ENCODE data around the gene CNIH3. TPM values are rescaled to one million over a fixed set of nuclear protein-coding genes. Genes with fewer than 3 reads are reported as not detected.
A peak's percentile ranks its signal among the peaks of the same experiment; 100 is the strongest.
"Not testable (repeated sequence)": the region's sequence is repeated elsewhere in the genome, so short reads cannot be mapped to it uniquely, and the experiment has no call there.

CNIH3 gene
- total and polyA plus RNA-seq, 2 of the 4 experiments (the other 2 are of a cell fraction) = 2.0 to 2.9 TPM

DNA sequence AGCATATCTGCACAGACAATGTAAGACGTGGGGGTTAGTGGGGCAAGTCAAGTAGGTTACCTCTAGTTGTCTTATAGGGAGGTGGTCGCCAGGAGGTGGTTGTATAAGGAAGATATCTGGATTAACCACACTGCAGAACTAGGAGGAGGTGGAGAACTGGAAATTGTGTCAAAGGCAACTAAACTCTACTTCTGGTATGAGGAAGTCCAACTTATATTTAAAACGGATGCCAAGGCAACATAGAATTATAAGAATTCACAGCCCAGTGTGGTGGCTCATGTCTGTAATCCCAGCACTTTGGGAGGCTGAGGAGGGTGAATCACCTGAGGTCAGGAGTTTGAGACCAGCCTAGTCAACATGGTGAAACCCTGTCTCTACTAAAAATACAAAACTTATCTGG lies 44.1 kb upstream of the CNIH3 start:
- dilution Hi-C loops (cut with HindIII; ENCODE audit: low sequenced_read_pairs, unreplicated experiment); H2AK9ac ChIP-seq (replicated peaks; ENCODE audit: low read depth, low read length, poor library complexity); H3K27ac ChIP-seq (ENCODE audit: insufficient read depth, low read length); H3K9me3 ChIP-seq (ENCODE audit: control insufficient read depth, insufficient read depth, low read length); H3K56ac ChIP-seq (ENCODE audit: extremely low read depth, insufficient read depth, low read length); H3K36me3 ChIP-seq (ENCODE audit: control insufficient read depth, insufficient read depth, low read length); CTCF ChIA-PET; H3K18ac ChIP-seq (ENCODE audit: low read depth, low read length); H2BK5ac ChIP-seq (ENCODE audit: low read depth, low read length, poor library complexity, severe bottlenecking); H3K27me3 ChIP-seq (ENCODE audit: control insufficient read depth, insufficient read depth, low read length); BruUV-seq (replicated peaks); H3K9me1 ChIP-seq (ENCODE audit: insufficient read depth, low read length); H3K4me3 ChIP-seq (ENCODE audit: insufficient read depth, low read depth, low read length); H3K4me2 ChIP-seq (ENCODE audit: low read depth, low read length); H4K91ac ChIP-seq (ENCODE audit: insufficient read depth, low read depth, low read length); H3K9ac ChIP-seq (ENCODE audit: low read depth, low read length); H4K8ac ChIP-seq (ENCODE audit: low read depth in 2 of 2, low read length in 2 of 2); in situ Hi-C loops (cut with MboI; ENCODE audit: low sequenced_read_pairs); H4K20me1 ChIP-seq (ENCODE audit: insufficient read depth, low read length); H3K14ac ChIP-seq (replicated peaks; ENCODE audit: low read depth, low read length); H3K23ac ChIP-seq (ENCODE audit: low read depth, low read length); POLR2A ChIA-PET (ENCODE audit: unreplicated experiment); intact Hi-C loops (cut with micrococcal nuclease); H3K79me1 ChIP-seq (ENCODE audit: low read depth in 1 of 2, low read length in 2 of 2); H3K4me1 ChIP-seq (ENCODE audit: control insufficient read depth, insufficient read depth, low read length): not testable (repeated sequence)
- peak; percentile 36 for DNase-seq
- peak; percentile 29; the same call in 1 of the 2 replicates for ATAC-seq (ENCODE audit: low read depth)
- Histone ChIP-seq H2AK5ac (ENCODE audit: low read depth, low read length) (peak overlapping the region; percentile 33; the same call in 1 of the 2 replicates), H3K4ac (ENCODE audit: low read depth, low read length) (peak overlapping the region; percentile 71; the same call in 1 of the 2 replicates), H2AFZ (replicated peaks; ENCODE audit: low read length, poor library complexity) (peak overlapping the region; percentile 51), H2BK15ac (ENCODE audit: low read depth, low read length) (peak overlapping the region; percentile 70; the same call in 1 of the 3 replicates), H2BK20ac (ENCODE audit: low read depth, low read length) (0 out of 2 replicates have a peak overlapping the region, but pooled peaks have one; percentile 10), H4K5ac (ENCODE audit: low read depth, low read length) (peak overlapping the region; percentile 26; the same call in 1 of the 2 replicates), H2BK120ac (ENCODE audit: low read depth, low read length) (peak overlapping the region; percentile 59)
- WGBS, 2 experiments (ENCODE audit: extremely low coverage in 2 of 2, insufficient read length in 1 of 2) = 73% methylated on average over 2 of the region's 3 CpGs; no CpG with 5 or more reads in 1 of the 2 experiments

Measured in IMR-90 (cell line).